Liver (tissue), 9 donors: Measurements from ENCODE around the gene SKIC8. TPM values are rescaled to one million over a fixed set of nuclear protein-coding genes. Genes with fewer than 3 reads are reported as not detected.

Experiments used
- DNase-seq: peaks from one replicate; pipeline ENCODE4 v3.0.0-alpha.2; 2017; ENCODE audit warnings: low spot score
- H3K27ac ChIP-seq, 2 donors: one replicate each; pipeline ENCODE4 v1.7.0; 2013; ENCODE audit warnings: inconsistent platforms in 2 of 2, low read length in 2 of 2, control low read depth in 1 of 2, low read depth in 1 of 2, mild to moderate bottlenecking in 1 of 2
- H3K27me3 ChIP-seq, 4 donors: one replicate each; pipeline versions ENCODE4 v1.6.1 to v1.7.0; 2013; ENCODE audit warnings: low read length in 3 of 4, inconsistent platforms in 1 of 4, mild to moderate bottlenecking in 1 of 4, moderate library complexity in 1 of 4; ENCODE audit not compliant: control insufficient read depth in 4 of 4, insufficient read depth in 4 of 4
- H3K36me3 ChIP-seq, 4 donors: one replicate each; pipeline versions ENCODE4 v1.6.1 to v1.7.0; 2013; ENCODE audit warnings: low read length in 3 of 4, mild to moderate bottlenecking in 3 of 4, low read depth in 1 of 4, moderate library complexity in 1 of 4; ENCODE audit not compliant: control insufficient read depth in 4 of 4, insufficient read depth in 3 of 4
- H3K4me1 ChIP-seq, 4 donors: one replicate each; pipeline versions ENCODE4 v1.6.1 to v1.7.0; 2013; ENCODE audit warnings: low read length in 3 of 4, mild to moderate bottlenecking in 3 of 4, moderate library complexity in 1 of 4; ENCODE audit not compliant: control insufficient read depth in 4 of 4, insufficient read depth in 4 of 4
- H3K4me3 ChIP-seq, 3 donors: one replicate each; pipeline versions ENCODE4 v1.6.1 to v1.7.0; 2013; ENCODE audit warnings: low read length in 3 of 3, control low read depth in 1 of 3, low read depth in 1 of 3, mild to moderate bottlenecking in 1 of 3
- H3K9ac ChIP-seq, 2 donors: one replicate each; pipeline ENCODE4 v1.7.0; 2013; ENCODE audit warnings: low read length in 2 of 2, mild to moderate bottlenecking in 2 of 2, moderate library complexity in 2 of 2, control low read depth in 1 of 2, low read depth in 1 of 2
- H3K9me3 ChIP-seq, 4 donors: one replicate each; pipeline versions ENCODE4 v1.6.1 to v1.7.0; 2013; ENCODE audit warnings: low read length in 3 of 4; ENCODE audit not compliant: control insufficient read depth in 4 of 4
- ATF3 ChIP-seq: IDR thresholded peaks from 2 replicates; pipeline ENCODE4 v1.6.1; 2016; ENCODE audit warnings: antibody characterized with exemption
- CTCF ChIP-seq: fragments of 150-350 bp; IDR thresholded peaks from 2 replicates; pipeline ENCODE4 v1.5.1; 2017; ENCODE audit warnings: improper control_type of control experiment, low read depth, low read length; ENCODE audit not compliant: missing input control
- EGR1 ChIP-seq, 2 donors: IDR thresholded peaks; 2 replicates each; pipeline ENCODE4 v1.6.1; 2016 to 2018; ENCODE audit warnings: antibody characterized with exemption in 2 of 2, low read depth in 2 of 2
- FOXA1 ChIP-seq: IDR thresholded peaks from 2 replicates; pipeline ENCODE4 v1.6.1; 2016; ENCODE audit warnings: antibody characterized with exemption
- FOXA2 ChIP-seq: IDR thresholded peaks from 2 replicates; pipeline ENCODE4 v1.6.1; 2016; ENCODE audit warnings: antibody characterized with exemption
- GABPA ChIP-seq, 2 donors: IDR thresholded peaks in 1 of 2; conservative IDR thresholded peaks in 1 of 2; 2 replicates each; pipeline ENCODE4 v1.6.1; 2016; ENCODE audit warnings: antibody characterized with exemption in 2 of 2, mild to moderate bottlenecking in 1 of 2, moderate library complexity in 1 of 2
- HNF4A ChIP-seq, 2 donors: conservative IDR thresholded peaks; 2 replicates each; pipeline ENCODE4 v1.6.1; 2016; ENCODE audit warnings: antibody characterized with exemption in 2 of 2, mild to moderate bottlenecking in 2 of 2
- HNF4G ChIP-seq: IDR thresholded peaks from 2 replicates; pipeline ENCODE4 v1.6.1; 2016; ENCODE audit warnings: antibody characterized with exemption
- JUND ChIP-seq, 2 donors: IDR thresholded peaks; 2 replicates each; pipeline ENCODE4 v1.6.1; 2016; ENCODE audit warnings: antibody characterized with exemption in 2 of 2
- MAX ChIP-seq: IDR thresholded peaks from 2 replicates; pipeline ENCODE4 v1.6.1; 2016; ENCODE audit warnings: antibody characterized with exemption
- NR2F2 ChIP-seq: IDR thresholded peaks from 2 replicates; pipeline ENCODE4 v1.6.1; 2016; ENCODE audit warnings: antibody characterized with exemption
- REST ChIP-seq: IDR thresholded peaks from 2 replicates; pipeline ENCODE4 v1.6.1; 2016; ENCODE audit warnings: antibody characterized with exemption, mild to moderate bottlenecking
- RXRA ChIP-seq, 2 donors: IDR thresholded peaks; 2 replicates each; pipeline ENCODE4 v1.6.1; 2017 to 2018; ENCODE audit warnings: antibody characterized with exemption in 2 of 2, mild to moderate bottlenecking in 1 of 2
- SP1 ChIP-seq: IDR thresholded peaks from 2 replicates; pipeline ENCODE4 v1.6.1; 2018; ENCODE audit warnings: antibody characterized with exemption, mild to moderate bottlenecking
- YY1 ChIP-seq: IDR thresholded peaks from 2 replicates; pipeline ENCODE4 v1.6.1; 2016; ENCODE audit warnings: antibody characterized with exemption, mild to moderate bottlenecking
- ZBTB33 ChIP-seq: IDR thresholded peaks from 2 replicates; pipeline ENCODE4 v1.6.1; 2016; ENCODE audit warnings: antibody characterized with exemption
- WGBS: extraction: QIAGEN DNeasy Blood & Tissue Kit; methylation state at CpG from one replicate; pipeline ENCODE4 v1.1.7; 2013; 5-methylcytosine and 5-hydroxymethylcytosine counted together
- polyA plus RNA-seq, 2 donors: library from polyadenylated mRNA; stranded (reverse) in 1 of 2; unstranded in 1 of 2; fragments of 200-250 nt in 1 of 2; fragments of >200 nt in 1 of 2; fragmentation: Nextera tagmentation in 1 of 2; extraction: Ambion mirVana in 1 of 2; gene quantifications; one replicate each; pipeline versions ENCODE4 v1.2.1 to v1.2.3, GENCODE V29; 2013 to 2015
- total RNA-seq, 2 donors: library from RNA; depleted of rRNA; stranded (reverse); fragments of >200 nt; gene quantifications; one replicate each; pipeline ENCODE4 v1.2.3, GENCODE V29; 2014
- donor health status: healthy.
- donor health status: healthy.
- donor health status: healthy.
- donor health status: healthy.
- donor health status: healthy.

Gene SKIC8
- total and polyA plus RNA-seq, 4 donors: 33.4 to 48.7 (median 40.2) TPM

GRCh38 chr15:78323693-78324092 lies 24.3 kb upstream of the SKIC8 start:
- no peak overlapping the region for H3K9ac ChIP-seq
- H3K4me1 ChIP-seq: no peaks in the 10 kb centered on the region
- H3K4me3 ChIP-seq: no peak overlapping the region
- H3K27ac ChIP-seq: no peak overlapping the region
- no peak for DNase-seq
- H3K9me3 ChIP-seq: no peaks in the 10 kb centered on the region
- no peak for TF ChIP-seq ZBTB33
- no peak for TF ChIP-seq CTCF
- no peak for TF ChIP-seq EGR1 (IDR thresholded peaks at IDR 0.05; ENCODE audit: low read depth in 2 of 2)
- no peak for TF ChIP-seq GABPA (IDR thresholded peaks at IDR 0.05 in 1 of 2, conservative IDR thresholded peaks at IDR 0.05 in 1 of 2)
- TF ChIP-seq ATF3: no peak
- no peak for TF ChIP-seq JUND (IDR thresholded peaks at IDR 0.05)
- no peak for TF ChIP-seq MAX
- TF ChIP-seq REST: no peak
- no peak for TF ChIP-seq HNF4G
- no peak for TF ChIP-seq SP1
- TF ChIP-seq RXRA (IDR thresholded peaks at IDR 0.05): no peak
- TF ChIP-seq YY1: no peak
- TF ChIP-seq HNF4A (conservative IDR thresholded peaks at IDR 0.05): no peak
- TF ChIP-seq FOXA1: no peak
- no peak for TF ChIP-seq NR2F2
- no peak for TF ChIP-seq FOXA2
- WGBS: 88% methylated on average over 7 of the region's 7 CpGs
- H3K36me3 ChIP-seq: no peaks in the 10 kb centered on the region
- H3K27me3 ChIP-seq: no peaks in the 10 kb centered on the region
